ENCODE data around the gene MSH5. TPM values are rescaled to one million over a fixed set of nuclear protein-coding genes. Genes with fewer than 3 reads are reported as not detected.

Gene MSH5
- total RNA-seq, 2 experiments from 2014 or later, result 92.1 to 126 TPM

- Mint-ChIP-seq H3K9me3 (ENCODE audit: low read depth) (no peaks in the 10 kb centered on the region), H3K27me3 (no peaks in the 10 kb centered on the region), H3K36me3 (ENCODE audit: low read depth) (peaks cover 53% of the 10 kb centered on the region), H3K4me1 (peaks cover 46% of the 10 kb centered on the region), H3K27ac (peak overlapping the region; percentile 86), H3K4me3 (peak overlapping the region; percentile 86)
- no peak for ATAC-seq
- CTCF ChIA-PET, result interaction anchor here (0.6 to 3.3 kb wide), 12 partner anchors 10 to 212 kb away, joined by 3 to 15 read pairs (median 3); partner anchors contain the start of gene ABHD16A
- intact Hi-C loops (cut with DNase I, micrococcal nuclease), result no loop called here
- POLR2A ChIA-PET, result interaction anchor here (0.6 to 1.6 kb wide), 5 partner anchors 29 to 1105 kb away, joined by 3 to 7 read pairs (median 5); partner anchors contain the start of genes CSNK2B, GPANK1 and NEU1
- DNase-seq, result no peak
Measured at GRCh38 chr6:31740397-31741223, 805 bp downstream of the MSH5 start.

GRCh38 chr6:31741815-31742214 lies 2.0 kb downstream of the MSH5 start:
- Mint-ChIP-seq H3K27me3 (no peaks in the 10 kb centered on the region), H3K4me1 (peaks cover 41% of the 10 kb centered on the region), H3K36me3 (ENCODE audit: low read depth) (peaks cover 53% of the 10 kb centered on the region), H3K27ac (no peak overlapping the region), H3K4me3 (peak overlapping the region; percentile 86), H3K9me3 (ENCODE audit: low read depth) (no peaks in the 10 kb centered on the region)
- POLR2A ChIA-PET, result interaction anchor here (0.6 to 0.7 kb wide), 2 partner anchors 65 to 728 kb away, joined by 3 to 4 read pairs; no protein-coding TSS in a partner anchor
- no peak for DNase-seq
- no peak for ATAC-seq
- intact Hi-C loops (cut with DNase I, micrococcal nuclease), result no loop called here
- CTCF ChIA-PET, result interaction anchor here (0.6 to 1.6 kb wide), 4 partner anchors 12 to 38 kb away, joined by 3 to 5 read pairs (median 4); partner anchors contain the start of gene ABHD16A

- H3K27me3 Mint-ChIP-seq, result no peaks in the 10 kb centered on the region
- POLR2A ChIA-PET, result no interaction called here
- ATAC-seq (no peak), DNase-seq (no peak)
- H3K4me1 Mint-ChIP-seq, result peaks cover 31% of the 10 kb centered on the region
- CTCF ChIA-PET, result interaction anchor here (0.7 kb wide), 1 partner anchor 10 kb away, joined by 3 read pairs; no protein-coding TSS in a partner anchor
- H3K4me3 Mint-ChIP-seq, result no peak overlapping the region
- H3K27ac Mint-ChIP-seq, result no peak overlapping the region
- peaks cover 60% of the 10 kb centered on the region for H3K36me3 Mint-ChIP-seq (ENCODE audit: low read depth)
- H3K9me3 Mint-ChIP-seq (ENCODE audit: low read depth), result no peaks in the 10 kb centered on the region
- intact Hi-C loops (cut with DNase I, micrococcal nuclease), result no loop called here
Measured at GRCh38 chr6:31742894-31743293, 3.1 kb downstream of the MSH5 start.

- ChIA-PET CTCF (no interaction called here), POLR2A (no interaction called here)
Measured at GRCh38 chr6:31744422-31744821, 4.6 kb downstream of the MSH5 start.

GRCh38 chr6:31749301-31750036 lies 9.7 kb downstream of the MSH5 start:
- Mint-ChIP-seq H3K4me1 (no peaks in the 10 kb centered on the region), H3K9me3 (ENCODE audit: low read depth) (no peaks in the 10 kb centered on the region), H3K4me3 (no peak overlapping the region), H3K27me3 (no peaks in the 10 kb centered on the region), H3K27ac (no peak overlapping the region), H3K36me3 (ENCODE audit: low read depth) (peaks cover 35% of the 10 kb centered on the region)
- no peak for DNase-seq
- ChIA-PET CTCF (no interaction called here), POLR2A (no interaction called here)
- no peak for ATAC-seq
- intact Hi-C loops (cut with DNase I, micrococcal nuclease), result no loop called here

More at GRCh38 chr6:31744422-31744821, 4.6 kb downstream of the MSH5 start:
- Mint-ChIP-seq H3K27me3 (no peaks in the 10 kb centered on the region), H3K27ac (no peak overlapping the region), H3K4me3 (no peak overlapping the region), H3K9me3 (ENCODE audit: low read depth) (no peaks in the 10 kb centered on the region), H3K4me1 (peaks cover 15% of the 10 kb centered on the region), H3K36me3 (ENCODE audit: low read depth) (peaks cover 67% of the 10 kb centered on the region)
- ATAC-seq (no peak), DNase-seq (no peak)
- intact Hi-C loops (cut with DNase I, micrococcal nuclease), result no loop called here

- Mint-ChIP-seq H3K4me1 (no peaks in the 10 kb centered on the region), H3K27me3 (no peaks in the 10 kb centered on the region), H3K27ac (no peak overlapping the region), H3K36me3 (ENCODE audit: low read depth) (peaks cover 29% of the 10 kb centered on the region), H3K4me3 (no peak overlapping the region), H3K9me3 (ENCODE audit: low read depth) (no peaks in the 10 kb centered on the region)
- ATAC-seq (no peak), DNase-seq (no peak)
- intact Hi-C loops (cut with DNase I, micrococcal nuclease), result no loop called here
- ChIA-PET CTCF (interaction anchor here (1.1 kb wide), 2 partner anchors 10 to 25 kb away, joined by 3 read pairs; no protein-coding TSS in a partner anchor), POLR2A (no interaction called here)
Measured at GRCh38 chr6:31750411-31751022, 10.7 kb downstream of the MSH5 start.

- no peaks in the 10 kb centered on the region for H3K27me3 Mint-ChIP-seq
- POLR2A ChIA-PET, result interaction anchor here (1.0 kb wide), 1 partner anchor 15 kb away, joined by 4 read pairs; no protein-coding TSS in a partner anchor
- intact Hi-C loops (cut with DNase I, micrococcal nuclease), result no loop called here
- CTCF ChIA-PET, result interaction anchor here (0.6 to 1.0 kb wide), 4 partner anchors 10 to 73 kb away, joined by 3 read pairs; no protein-coding TSS in a partner anchor
- H3K4me1 Mint-ChIP-seq, result no peaks in the 10 kb centered on the region
- no peak for ATAC-seq
- no peak for DNase-seq
- no peak overlapping the region for H3K27ac Mint-ChIP-seq
- no peaks in the 10 kb centered on the region for H3K9me3 Mint-ChIP-seq (ENCODE audit: low read depth)
- no peak overlapping the region for H3K4me3 Mint-ChIP-seq
- peaks cover 21% of the 10 kb centered on the region for H3K36me3 Mint-ChIP-seq (ENCODE audit: low read depth)
Measured at GRCh38 chr6:31752739-31753319, 13.0 kb downstream of the MSH5 start.

GRCh38 chr6:31758281-31758680 lies 18.5 kb downstream of the MSH5 start:
- Mint-ChIP-seq H3K9me3 (ENCODE audit: low read depth) (no peaks in the 10 kb centered on the region), H3K27me3 (no peaks in the 10 kb centered on the region), H3K27ac (no peak overlapping the region), H3K4me1 (no peaks in the 10 kb centered on the region), H3K4me3 (no peak overlapping the region), H3K36me3 (ENCODE audit: low read depth) (peaks cover 50% of the 10 kb centered on the region)
- CTCF ChIA-PET, result interaction anchor here (0.8 to 1.8 kb wide), 3 partner anchors 10 to 28 kb away, joined by 3 to 5 read pairs (median 4); no protein-coding TSS in a partner anchor
- ATAC-seq (no peak), DNase-seq (no peak)
- intact Hi-C loops (cut with DNase I, micrococcal nuclease), result no loop called here
- POLR2A ChIA-PET, result no interaction called here

- intact Hi-C loops (cut with DNase I, micrococcal nuclease), result no loop called here
Measured at GRCh38 chr6:31760790-31761189, 21.0 kb downstream of the MSH5 start.

GRCh38 chr6:31761343-31761742 lies 21.5 kb downstream of the MSH5 start:
- no peaks in the 10 kb centered on the region for H3K4me1 Mint-ChIP-seq
- ChIA-PET POLR2A (no interaction called here), CTCF (no interaction called here)
- no peaks in the 10 kb centered on the region for H3K9me3 Mint-ChIP-seq (ENCODE audit: low read depth)
- no peak for DNase-seq
- H3K27me3 Mint-ChIP-seq, result no peaks in the 10 kb centered on the region
- ATAC-seq, result no peak
- intact Hi-C loops (cut with DNase I, micrococcal nuclease), result no loop called here
- no peak overlapping the region for H3K4me3 Mint-ChIP-seq
- peaks cover 54% of the 10 kb centered on the region for H3K36me3 Mint-ChIP-seq (ENCODE audit: low read depth)
- no peak overlapping the region for H3K27ac Mint-ChIP-seq

More at GRCh38 chr6:31760790-31761189, 21.0 kb downstream of the MSH5 start:
- H3K36me3 Mint-ChIP-seq (ENCODE audit: low read depth), result peaks cover 54% of the 10 kb centered on the region
- CTCF ChIA-PET, result interaction anchor here (2.2 kb wide), 1 partner anchor 9 kb away, joined by 6 read pairs; no protein-coding TSS in a partner anchor
- POLR2A ChIA-PET, result no interaction called here
- H3K4me1 Mint-ChIP-seq, result no peaks in the 10 kb centered on the region
- no peak for DNase-seq
- no peaks in the 10 kb centered on the region for H3K27me3 Mint-ChIP-seq
- no peak for ATAC-seq
- H3K4me3 Mint-ChIP-seq, result no peak overlapping the region
- H3K9me3 Mint-ChIP-seq (ENCODE audit: low read depth), result no peaks in the 10 kb centered on the region
- H3K27ac Mint-ChIP-seq, result no peak overlapping the region

GRCh38 chr6:31762356-31762755 lies 22.6 kb downstream of the MSH5 start, which contains the start of gene SAPCD1:
Gene SAPCD1 (plus strand): TSS chr6:31762656. CDS start chr6:31763055, 399 bp downstream.
- no peaks in the 10 kb centered on the region for H3K27me3 Mint-ChIP-seq

More at GRCh38 chr6:31762356-31762755, 22.6 kb downstream of the MSH5 start, which contains the start of gene SAPCD1:
- ChIA-PET CTCF (no interaction called here), POLR2A (no interaction called here)
- no peaks in the 10 kb centered on the region for H3K9me3 Mint-ChIP-seq (ENCODE audit: low read depth)
- H3K4me1 Mint-ChIP-seq, result no peaks in the 10 kb centered on the region
- intact Hi-C loops (cut with DNase I, micrococcal nuclease), result no loop called here
- DNase-seq, result no peak
- no peak within 1 kb of the TSS for H3K4me3 Mint-ChIP-seq
- H3K36me3 Mint-ChIP-seq (ENCODE audit: low read depth), result peaks cover 52% of the 10 kb centered on the region
- no peak for ATAC-seq
- no peak within 1 kb of the TSS for H3K27ac Mint-ChIP-seq
